Measurements from ENCODE around the gene NCK1.

Gene NCK1

DNA sequence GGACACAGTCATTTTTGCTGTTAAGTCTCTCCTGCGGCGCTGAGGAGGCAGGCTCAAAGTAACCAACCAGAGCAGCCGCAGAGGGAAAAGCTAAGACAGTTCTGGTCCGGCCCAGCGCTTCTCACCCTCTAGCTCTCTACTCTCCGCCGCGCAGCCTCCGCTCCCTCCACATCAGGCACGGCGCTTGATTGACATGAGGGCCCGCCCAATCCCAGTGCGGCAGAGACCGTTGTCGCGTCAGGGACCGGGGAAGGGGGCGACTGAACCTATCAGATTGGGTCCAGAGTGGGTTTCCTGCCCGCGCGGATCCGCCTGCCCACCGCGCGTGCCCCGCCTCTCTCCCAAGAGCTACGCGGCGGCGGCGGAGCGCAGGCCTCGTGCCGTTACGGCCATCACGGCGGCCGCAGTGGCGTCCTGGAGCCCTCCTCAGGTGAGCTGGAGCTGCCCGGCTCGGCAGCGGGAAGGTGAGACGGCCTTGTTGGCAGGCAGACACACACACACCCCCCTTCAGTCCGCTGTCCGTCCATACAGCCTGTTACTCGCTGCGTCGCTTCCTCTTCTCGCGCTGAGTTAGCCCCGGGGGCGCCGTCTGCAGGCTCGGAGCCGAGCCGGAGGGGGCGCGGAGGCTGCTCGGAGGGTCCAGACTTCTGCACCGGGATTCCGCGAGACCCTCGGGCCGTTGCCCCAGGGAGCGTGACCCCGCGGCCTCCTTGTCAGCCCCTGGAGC is at the start of gene NCK1:
TSS of gene NCK1 (plus strand) at position 319 of the 727 bp plus-strand sequence. CDS start 65,794 bp downstream, outside the sequence.
- TF ChIP-seq, protein P1, sequence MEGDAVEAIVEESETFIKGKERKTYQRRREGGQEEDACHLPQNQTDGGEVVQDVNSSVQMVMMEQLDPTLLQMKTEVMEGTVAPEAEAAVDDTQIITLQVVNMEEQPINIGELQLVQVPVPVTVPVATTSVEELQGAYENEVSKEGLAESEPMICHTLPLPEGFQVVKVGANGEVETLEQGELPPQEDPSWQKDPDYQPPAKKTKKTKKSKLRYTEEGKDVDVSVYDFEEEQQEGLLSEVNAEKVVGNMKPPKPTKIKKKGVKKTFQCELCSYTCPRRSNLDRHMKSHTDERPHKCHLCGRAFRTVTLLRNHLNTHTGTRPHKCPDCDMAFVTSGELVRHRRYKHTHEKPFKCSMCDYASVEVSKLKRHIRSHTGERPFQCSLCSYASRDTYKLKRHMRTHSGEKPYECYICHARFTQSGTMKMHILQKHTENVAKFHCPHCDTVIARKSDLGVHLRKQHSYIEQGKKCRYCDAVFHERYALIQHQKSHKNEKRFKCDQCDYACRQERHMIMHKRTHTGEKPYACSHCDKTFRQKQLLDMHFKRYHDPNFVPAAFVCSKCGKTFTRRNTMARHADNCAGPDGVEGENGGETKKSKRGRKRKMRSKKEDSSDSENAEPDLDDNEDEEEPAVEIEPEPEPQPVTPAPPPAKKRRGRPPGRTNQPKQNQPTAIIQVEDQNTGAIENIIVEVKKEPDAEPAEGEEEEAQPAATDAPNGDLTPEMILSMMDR (IDR thresholded peaks at IDR 0.05; ENCODE audit: extremely low read depth, missing control alignments): no peak
- DNase-seq (ENCODE audit: low spot score): peak; percentile 96

DNA sequence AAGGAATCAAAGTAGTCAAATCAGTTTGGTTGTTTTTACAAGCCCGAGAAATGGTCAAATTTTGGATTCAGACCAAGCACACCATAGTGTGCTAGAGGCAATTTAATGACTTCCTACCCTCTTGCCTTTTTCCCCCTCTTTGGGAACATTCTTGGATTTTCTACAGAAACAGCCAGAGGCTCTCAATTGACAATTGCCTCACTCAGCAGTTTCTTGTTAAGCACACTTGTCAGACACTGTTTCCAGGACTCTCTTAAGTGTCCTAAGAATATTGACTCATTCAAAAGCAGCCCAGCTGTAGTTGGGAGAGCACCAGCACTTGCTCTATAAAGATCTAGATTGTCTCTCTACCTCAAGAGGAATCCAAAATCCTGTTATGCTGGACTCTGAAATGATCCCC is 44.6 kb upstream of the NCK1 start:
- no peak for DNase-seq (ENCODE audit: low spot score)
- TF ChIP-seq, protein P1 (IDR thresholded peaks at IDR 0.05; ENCODE audit: extremely low read depth, missing control alignments): no peak

DNA sequence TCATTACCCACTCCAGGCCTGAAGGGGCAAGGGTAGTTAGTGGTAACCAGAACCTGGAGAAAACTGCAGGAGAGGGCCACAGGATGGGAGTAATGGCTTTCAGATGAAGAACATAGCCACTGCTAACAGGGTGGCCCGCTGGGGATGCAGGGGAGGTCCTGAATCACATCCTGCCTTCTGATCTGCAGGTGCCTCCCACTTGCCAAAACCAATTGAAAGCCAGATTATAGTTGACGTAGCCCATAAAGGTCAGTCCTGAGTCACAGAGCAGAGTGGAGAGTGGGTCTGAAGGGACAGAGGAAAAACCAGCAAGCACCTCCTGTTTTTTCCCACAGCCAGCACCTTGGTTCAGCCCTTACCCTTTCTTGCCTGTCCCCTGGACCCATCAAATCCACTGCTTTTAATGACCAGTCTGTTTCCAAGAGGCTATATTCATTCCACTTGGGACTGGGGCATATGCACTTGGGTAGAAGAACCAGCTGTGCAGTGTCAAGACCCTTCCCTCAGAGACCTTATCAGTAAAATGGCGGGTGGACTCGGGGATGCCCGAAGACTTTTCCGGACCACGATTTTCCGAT is 43.7 kb upstream of the NCK1 start:
- TF ChIP-seq, protein P1 (IDR thresholded peaks at IDR 0.05; ENCODE audit: extremely low read depth, missing control alignments): no peak
- peak; percentile 54 for DNase-seq (ENCODE audit: low spot score)

DNA sequence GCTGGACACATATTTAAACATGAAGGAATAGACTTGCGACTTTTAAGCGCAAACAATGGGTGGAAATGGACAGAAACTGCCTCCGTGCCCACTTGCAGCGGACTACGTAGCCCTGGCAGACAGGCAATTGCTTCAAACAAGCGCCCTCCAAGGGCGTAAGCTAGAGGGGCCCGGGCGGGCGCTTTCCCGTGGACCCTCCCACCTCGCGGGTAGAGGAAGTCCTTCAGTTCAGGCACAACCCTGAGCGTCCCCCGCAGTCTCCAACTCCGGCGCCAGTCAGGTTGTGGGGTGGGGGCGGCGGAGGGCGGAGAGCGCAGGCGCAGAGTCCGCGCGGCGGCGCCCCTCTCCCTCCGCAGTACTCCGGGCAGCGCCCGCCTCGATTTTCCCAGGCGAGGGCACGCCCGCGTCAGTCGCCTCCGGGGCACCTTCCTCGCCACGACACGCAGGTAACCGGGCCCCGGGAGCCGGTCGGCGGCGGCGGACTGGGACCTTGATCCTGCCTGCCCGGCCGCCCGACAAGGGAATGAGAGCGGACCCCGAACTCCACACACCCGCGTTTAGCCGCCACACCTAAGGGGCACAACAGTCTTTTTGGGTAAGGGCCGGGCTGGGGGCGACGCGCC is 43.1 kb upstream of the NCK1 start, which contains the start of gene SLC35G2:
TSS of gene SLC35G2 (plus strand) at position 358 of the 623 bp plus-strand sequence. CDS start 35,335 bp downstream, outside the sequence.
- peak; percentile 52 for DNase-seq (ENCODE audit: low spot score)
- TF ChIP-seq, protein P1 (IDR thresholded peaks at IDR 0.05; ENCODE audit: extremely low read depth, missing control alignments): no peak

DNA sequence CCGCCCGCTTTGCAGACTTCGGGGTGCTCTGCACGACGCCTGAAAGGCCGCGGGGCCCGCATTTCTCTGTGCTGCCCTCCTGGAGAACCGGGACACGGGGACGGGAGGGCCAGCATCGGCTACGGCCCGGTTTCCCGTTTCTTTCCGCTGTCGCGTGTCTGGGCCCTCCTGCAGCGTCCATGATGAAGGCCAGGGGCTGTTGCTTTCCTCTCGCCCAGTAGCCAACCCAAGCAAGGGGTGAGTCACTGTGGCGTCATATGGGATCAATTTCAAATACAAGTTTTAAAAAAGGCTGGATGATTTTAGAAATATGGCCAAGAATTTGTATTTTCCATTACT is 42.6 kb upstream of the NCK1 start:
- DNase-seq (ENCODE audit: low spot score): peak; percentile 45
- TF ChIP-seq, protein P1 (IDR thresholded peaks at IDR 0.05; ENCODE audit: extremely low read depth, missing control alignments): no peak

DNA sequence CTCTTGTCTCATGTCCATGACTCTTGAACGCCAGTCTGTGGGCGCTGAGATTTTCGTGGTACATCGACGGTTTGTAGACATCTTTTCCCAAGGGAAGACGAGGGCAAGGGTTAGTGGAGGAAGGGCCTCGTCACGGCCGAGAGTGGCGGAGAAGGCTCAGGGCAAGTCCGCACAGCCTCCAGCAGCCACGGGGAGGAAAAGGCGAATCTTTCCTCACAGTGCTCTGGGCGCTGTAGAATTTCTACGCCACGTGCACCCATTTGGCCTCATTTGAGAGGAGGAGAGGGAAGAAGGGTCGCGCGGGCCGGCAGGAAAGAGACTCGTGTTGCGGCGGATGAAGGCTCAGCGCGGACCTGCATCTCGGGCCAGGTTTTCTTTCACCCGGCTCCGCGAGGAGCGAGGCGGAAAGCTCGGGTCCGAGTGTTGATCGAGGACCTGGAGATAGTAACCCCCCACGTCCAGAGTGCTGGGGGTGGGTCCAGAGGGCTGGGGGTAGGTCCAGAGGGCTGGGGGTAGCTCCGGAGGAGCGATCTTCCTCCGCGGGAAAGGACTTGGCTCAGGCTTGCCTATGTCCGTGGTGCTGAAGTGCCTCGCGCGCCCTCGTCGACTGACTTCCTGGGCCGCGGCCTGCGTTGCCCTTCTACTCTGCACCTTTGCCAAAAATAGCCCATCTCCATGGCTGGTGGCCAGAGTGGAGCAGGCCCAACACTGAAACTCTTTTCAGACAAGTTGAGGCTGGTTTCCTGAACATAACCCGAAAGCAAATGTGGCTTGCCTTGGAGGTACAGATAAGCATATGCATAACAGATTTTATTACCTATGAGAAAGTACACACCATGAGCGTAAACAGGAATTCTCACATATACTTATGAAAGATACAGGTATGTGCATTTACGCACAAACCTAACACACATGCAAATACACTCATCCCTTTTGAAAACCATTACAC is 42.0 kb upstream of the NCK1 start:
- DNase-seq (ENCODE audit: low spot score): no peak
- TF ChIP-seq, protein P1 (IDR thresholded peaks at IDR 0.05; ENCODE audit: extremely low read depth, missing control alignments): no peak

Measured in GM20000 (cell line).